Kidney glomerular epithelial cell (primary cell): ENCODE results near the gene CEP76.

Experiments used
- DNase-seq: peaks from one replicate; lab custom pipeline; 2025; lab: John Stamatoyannopoulos, UW

CEP76 gene, protein sequence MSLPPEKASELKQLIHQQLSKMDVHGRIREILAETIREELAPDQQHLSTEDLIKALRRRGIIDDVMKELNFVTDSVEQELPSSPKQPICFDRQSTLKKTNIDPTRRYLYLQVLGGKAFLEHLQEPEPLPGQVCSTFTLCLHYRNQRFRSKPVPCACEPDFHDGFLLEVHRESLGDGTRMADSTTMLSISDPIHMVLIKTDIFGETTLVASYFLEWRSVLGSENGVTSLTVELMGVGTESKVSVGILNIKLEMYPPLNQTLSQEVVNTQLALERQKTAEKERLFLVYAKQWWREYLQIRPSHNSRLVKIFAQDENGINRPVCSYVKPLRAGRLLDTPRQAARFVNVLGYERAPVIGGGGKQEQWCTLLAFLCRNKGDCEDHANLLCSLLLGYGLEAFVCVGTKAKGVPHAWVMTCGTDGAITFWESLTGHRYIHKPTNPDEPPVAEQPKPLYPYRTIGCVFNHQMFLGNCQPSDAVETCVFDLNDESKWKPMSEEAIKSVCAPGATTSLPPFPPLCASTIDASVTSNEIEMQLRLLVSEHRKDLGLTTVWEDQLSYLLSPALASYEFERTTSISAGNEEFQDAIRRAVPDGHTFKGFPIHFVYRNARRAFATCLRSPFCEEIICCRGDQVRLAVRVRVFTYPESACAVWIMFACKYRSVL

GRCh38 chr18:12702221-12703095, at the start of gene CEP76, which contains the start of gene PSMG2:
TSS of gene CEP76 (minus strand) at chr18:12702723. CDS start at chr18:12702548, 175 bp downstream.
TSS of gene PSMG2 (plus strand) at chr18:12703042. CDS start at chr18:12703108, 66 bp downstream.
- peak; percentile 79 for DNase-seq

GRCh38 chr18:12751891-12752290, 49.4 kb upstream of the CEP76 start:
- DNase-seq, result no peak

DNA sequence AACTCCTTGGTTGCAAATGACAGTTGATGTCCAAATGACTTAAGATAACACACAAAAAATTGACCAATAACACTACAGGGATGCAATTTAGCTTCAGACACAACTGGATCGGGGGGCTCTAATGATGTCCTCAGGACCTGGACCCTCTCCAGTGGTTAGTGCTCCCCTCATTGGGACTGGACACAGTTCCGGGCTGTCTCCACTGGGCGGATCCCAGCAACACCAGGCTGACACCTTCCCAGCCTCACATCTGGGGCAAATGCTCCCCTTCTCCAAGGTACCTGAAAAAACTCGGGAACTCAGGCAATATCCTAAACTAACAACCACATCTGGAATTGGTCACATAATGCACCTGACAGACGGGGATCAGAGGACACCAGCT, 49.0 kb upstream of the CEP76 start:
- DNase-seq, result no peak

GRCh38 chr18:12750715-12751502, 48.4 kb upstream of the CEP76 start:
- DNase-seq, result no peak

GRCh38 chr18:12750076-12750714, 47.7 kb upstream of the CEP76 start:
- no peak for DNase-seq

- DNase-seq, result no peak
Measured at GRCh38 chr18:12749121-12749520, 46.6 kb upstream of the CEP76 start.

DNA sequence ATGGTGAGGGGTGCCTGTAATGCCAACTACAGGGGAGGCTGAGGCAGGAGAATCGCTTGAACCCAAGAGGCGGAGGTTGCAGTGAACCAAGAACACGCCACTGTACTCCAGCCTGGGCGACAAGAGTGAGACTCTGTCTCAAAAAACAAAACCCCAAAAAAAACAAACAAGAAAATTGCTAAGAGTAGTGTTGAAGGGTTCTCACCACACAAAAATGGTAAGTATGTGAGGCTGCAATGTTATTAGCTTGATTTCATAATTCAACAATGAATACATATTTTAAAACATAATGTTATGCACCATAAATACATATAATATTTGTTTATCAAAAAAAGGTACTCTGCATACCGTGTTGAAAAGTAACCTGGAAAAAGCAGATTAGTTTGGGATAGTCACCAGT, 46.1 kb upstream of the CEP76 start:
- no peak for DNase-seq

DNA sequence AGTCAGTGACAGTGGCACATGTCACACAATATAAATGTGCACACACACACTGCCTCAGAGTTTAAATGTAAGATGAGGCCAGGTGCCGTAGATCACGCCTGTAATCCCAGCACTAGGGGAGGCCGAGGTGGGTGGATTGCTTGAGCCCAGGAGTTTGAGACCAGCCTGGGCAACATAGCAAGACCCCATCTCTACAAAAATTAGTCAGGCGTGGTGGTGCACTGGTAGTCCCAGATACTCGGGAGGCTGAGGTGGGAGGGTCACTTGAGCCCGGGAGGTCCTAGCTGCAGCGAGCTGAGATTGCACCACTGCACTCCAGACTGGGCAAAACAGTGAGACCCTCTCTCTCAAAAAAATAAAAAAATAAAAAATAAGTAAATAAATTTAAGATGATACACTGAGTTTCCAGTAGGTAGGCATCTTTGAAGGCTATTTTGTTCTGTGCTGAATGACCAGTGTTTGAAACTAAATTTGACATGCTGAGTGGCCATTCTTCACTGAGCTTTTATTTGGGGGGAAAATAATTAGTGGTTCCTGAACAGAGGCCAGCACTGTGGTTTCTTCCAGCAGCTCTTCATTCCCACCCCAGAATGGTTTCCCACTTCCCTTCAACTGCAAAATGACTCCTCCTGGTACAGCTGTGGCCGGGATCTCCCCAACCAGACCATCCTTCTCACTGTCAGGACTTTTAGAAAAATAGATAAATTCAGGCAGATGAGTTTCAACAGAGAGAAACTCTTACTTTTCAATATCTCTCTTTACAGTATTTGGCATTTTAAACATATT, 45.2 kb upstream of the CEP76 start:
- DNase-seq, result no peak

GRCh38 chr18:12745095-12745795, 42.7 kb upstream of the CEP76 start:
- no peak for DNase-seq

GRCh38 chr18:12744103-12744502, 41.6 kb upstream of the CEP76 start:
- peak; percentile 72 for DNase-seq

GRCh38 chr18:12742453-12742852, 39.9 kb upstream of the CEP76 start:
- no peak for DNase-seq

DNA sequence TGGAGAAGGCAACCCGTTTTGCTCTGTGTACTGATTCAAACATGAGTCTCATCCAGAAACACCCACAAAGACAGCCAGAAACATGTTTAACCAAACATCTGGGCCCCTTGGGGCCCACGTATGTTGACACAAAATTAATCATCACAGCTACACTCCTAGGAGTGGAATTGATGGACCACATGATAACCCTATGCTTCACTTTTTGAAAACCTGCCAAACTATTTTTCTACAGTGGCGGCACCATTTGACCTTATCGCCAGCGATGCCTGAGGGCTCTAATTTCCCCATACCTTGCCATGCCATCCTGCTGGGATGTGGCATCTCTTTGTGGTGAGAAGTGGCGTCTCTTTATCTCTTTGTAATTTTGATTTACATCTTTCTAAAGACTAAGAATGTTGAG, 38.8 kb upstream of the CEP76 start:
- DNase-seq, result no peak

GRCh38 chr18:12737243-12737902, 34.9 kb upstream of the CEP76 start:
- DNase-seq, result no peak

DNA sequence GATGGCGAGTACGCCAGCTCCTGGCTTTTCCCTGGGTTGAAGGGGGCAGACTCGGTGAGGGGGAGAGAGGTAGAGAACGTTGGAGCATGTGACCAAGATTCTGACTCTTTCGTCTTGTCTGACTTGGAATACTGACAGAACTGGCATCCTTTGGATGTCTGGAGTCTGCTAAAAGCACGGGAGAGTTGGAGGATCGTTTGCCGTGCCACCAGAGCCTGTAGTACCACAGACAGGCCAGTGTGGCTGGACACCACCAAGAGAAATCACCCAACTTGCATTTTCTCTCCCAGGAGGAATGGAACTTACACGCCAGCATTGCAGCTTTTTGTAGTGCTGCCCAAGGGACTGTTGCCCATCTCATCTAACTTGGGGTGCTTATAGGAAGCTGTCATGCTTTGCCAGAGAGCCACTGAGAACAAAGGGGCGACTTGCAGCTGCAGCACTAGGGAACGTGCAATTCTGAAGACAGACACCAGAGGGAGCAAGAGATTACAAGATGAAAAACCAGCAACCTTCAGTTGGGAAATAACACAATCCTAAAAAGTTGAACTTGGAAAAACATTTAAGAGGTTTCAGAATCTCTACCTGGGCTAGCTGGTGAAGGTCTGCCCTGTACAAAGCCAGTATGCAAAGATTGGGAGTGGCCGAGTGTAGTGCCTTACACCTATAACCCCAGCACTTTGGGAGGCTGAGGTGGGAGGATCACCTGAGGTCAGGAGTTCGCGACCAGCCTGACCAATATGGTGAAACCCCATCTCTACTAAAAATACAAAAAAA, 24.4 kb upstream of the CEP76 start:
- peak; percentile 45 for DNase-seq

DNA sequence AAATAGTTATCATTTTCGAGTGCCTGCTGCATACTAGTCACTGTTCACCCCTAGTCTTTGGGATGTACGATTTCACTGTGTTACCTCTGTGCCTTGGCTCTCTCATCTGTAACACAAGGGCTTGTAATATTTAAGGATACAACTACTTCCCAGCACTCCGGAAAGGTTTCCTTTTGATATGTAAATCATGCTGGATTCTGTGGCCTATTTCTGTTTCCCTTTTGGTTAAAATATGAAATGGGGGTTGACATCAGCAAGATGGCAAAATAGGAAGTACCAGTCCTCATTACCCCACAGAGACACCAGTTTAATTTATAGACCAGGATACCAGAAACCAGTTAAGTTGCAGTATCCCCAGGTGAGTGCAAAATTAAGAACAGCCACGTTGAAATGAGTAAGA, 23.8 kb upstream of the CEP76 start:
- no peak for DNase-seq

DNA sequence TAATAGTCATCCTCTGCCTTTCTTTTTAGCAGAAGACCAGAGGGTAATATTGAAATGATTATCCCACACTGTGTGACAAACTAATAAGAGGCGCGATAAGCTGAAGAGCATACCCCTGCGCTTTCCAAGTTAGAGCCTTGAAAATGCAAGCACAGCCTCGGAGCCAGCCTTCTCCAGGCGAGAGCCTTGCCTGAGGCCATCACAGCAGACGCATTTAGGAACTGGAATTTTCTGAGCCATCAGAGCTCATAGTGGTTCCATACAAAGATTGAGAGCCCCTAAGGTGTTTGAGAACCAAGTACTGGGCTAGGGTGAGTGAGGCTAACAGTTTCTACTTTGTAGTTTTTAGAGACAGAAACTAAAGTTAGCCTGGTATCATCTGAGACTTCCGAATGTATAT, 20.2 kb upstream of the CEP76 start:
- DNase-seq, result no peak

DNA sequence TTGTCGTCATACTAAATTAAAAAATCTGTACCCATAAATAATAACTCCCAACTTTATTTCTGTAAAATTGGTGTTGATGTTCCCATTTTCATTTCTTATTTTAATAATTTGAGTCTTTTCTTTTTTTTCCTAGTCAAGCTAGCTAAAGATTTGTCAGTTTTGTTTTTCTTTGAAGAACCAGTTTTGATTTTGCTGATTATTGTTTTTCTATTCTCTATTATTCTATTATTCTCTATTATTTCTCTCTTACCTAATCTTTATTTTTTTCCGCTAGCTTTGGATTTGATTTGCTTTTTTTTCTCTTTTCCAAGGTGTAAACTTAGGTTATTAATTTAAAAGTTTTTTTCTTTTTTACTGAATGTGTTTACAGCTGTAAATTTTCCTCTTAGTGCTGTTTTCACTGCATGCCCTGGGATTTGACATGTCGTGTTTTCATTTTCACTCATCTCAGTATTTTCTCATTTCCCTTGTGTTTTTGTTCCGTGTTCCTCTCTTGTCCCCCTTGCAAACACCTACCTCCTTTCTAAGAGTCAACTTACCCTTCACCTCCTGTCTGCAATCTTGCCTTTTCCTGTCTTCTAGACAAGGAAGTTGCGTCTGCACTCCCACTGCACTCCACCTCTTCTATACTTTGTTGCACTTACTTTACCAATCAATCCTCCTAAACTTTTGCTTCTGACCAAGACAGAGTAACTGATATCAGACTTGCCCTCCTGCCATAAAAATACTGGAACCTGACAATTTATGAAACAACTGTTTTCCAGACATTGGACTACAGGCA, 19.2 kb upstream of the CEP76 start:
- DNase-seq, result no peak

- DNase-seq, result no peak
Measured at GRCh38 chr18:12711446-12711845, 8.9 kb upstream of the CEP76 start.
